Natural killer cell (primary cell): ENCODE measurements around the gene MYOM1. TPM values are rescaled to one million over a fixed set of nuclear protein-coding genes. Genes with fewer than 3 reads are reported as not detected.

Source experiments
- ATAC-seq, 3 donors: fragments of 150-1000 bp in 2 of 3; fragments of 200-7000 bp in 1 of 3; cut with Tn5 transposase; 1 replicate in 1 of 3; 2 replicates in 2 of 3; pipeline ENCODE4 v1.10.0; 2021; ENCODE audit warnings: mild to moderate bottlenecking in 2 of 3, moderate library complexity in 2 of 3
- DNase-seq, 2 donors: peaks; one replicate each; pipeline versions ENCODE4 v3.0.0 to v3.0.0-alpha.2; 2013 to 2021; ENCODE audit warnings: mixed read lengths in 1 of 2
- H3K27ac ChIP-seq: one replicate; pipeline ENCODE4 v1.5.1; 2013; ENCODE audit warnings: mild to moderate bottlenecking, low read length
- H3K27me3 ChIP-seq: one replicate; pipeline ENCODE4 v1.6.1; 2013; ENCODE audit warnings: low read length; ENCODE audit not compliant: control insufficient read depth, insufficient read depth
- H3K36me3 ChIP-seq: one replicate; pipeline ENCODE4 v1.6.1; 2013; ENCODE audit warnings: low read length; ENCODE audit not compliant: control insufficient read depth, insufficient read depth
- H3K4me1 ChIP-seq: one replicate; pipeline ENCODE4 v1.6.1; 2013; ENCODE audit warnings: low read length; ENCODE audit not compliant: control insufficient read depth, insufficient read depth
- H3K4me3 ChIP-seq: one replicate; pipeline ENCODE4 v1.5.1; 2013; ENCODE audit warnings: low read length
- H3K9me3 ChIP-seq: one replicate; pipeline ENCODE4 v1.6.1; 2013; ENCODE audit warnings: low read length; ENCODE audit not compliant: control insufficient read depth, insufficient read depth
- H3K27ac Mint-ChIP-seq, 2 donors: one replicate each; pipeline ENCODE4 v1.8.0; 2022; ENCODE audit warnings: mild to moderate bottlenecking in 2 of 2, mixed read lengths in 2 of 2, moderate library complexity in 1 of 2
- H3K27me3 Mint-ChIP-seq, 2 donors: one replicate each; pipeline ENCODE4 v1.8.0; 2022; ENCODE audit warnings: low read depth in 2 of 2, mixed read lengths in 2 of 2
- H3K36me3 Mint-ChIP-seq: one replicate; pipeline ENCODE4 v1.8.0; 2022; ENCODE audit warnings: mixed read lengths
- H3K4me1 Mint-ChIP-seq, 2 donors: one replicate each; pipeline ENCODE4 v1.8.0; 2022; ENCODE audit warnings: mixed read lengths in 2 of 2
- H3K4me3 Mint-ChIP-seq: one replicate; pipeline ENCODE4 v1.8.0; 2022; ENCODE audit warnings: mild to moderate bottlenecking, moderate library complexity, mixed read lengths
- H3K9me3 Mint-ChIP-seq, 2 donors: one replicate each; pipeline ENCODE4 v1.8.0; 2022; ENCODE audit warnings: mixed read lengths in 2 of 2
- CTCF ChIP-seq: fragments of 200-600 bp; IDR thresholded peaks from one replicate; pipeline ENCODE4 v1.8.0; 2022; ENCODE audit warnings: antibody characterized with exemption
- WGBS: methylation state at CpG from one replicate; pipeline ENCODE4 v1.1.7; 2013; ENCODE audit warnings: missing lambda C conversion rate; ENCODE audit not compliant: insufficient coverage; 5-methylcytosine and 5-hydroxymethylcytosine counted together
- intact Hi-C: fragments of 100-400 bp; cut with micrococcal nuclease; formaldehyde crosslinking; loops from one replicate; pipeline ENCODE4 v1.14.2; 2022
- total RNA-seq, 4 donors: library from RNA; stranded (reverse); fragments of 120-200 nt in 1 of 4; gene quantifications; one replicate each; pipeline versions ENCODE4 v1.2.3 to v1.2.4, GENCODE V29; 2013 to 2022

The MYOM1 gene
- total RNA-seq, 3 donors from 2014 or later (not counting 1 experiment from before 2014, with no cell fraction given), result 1.7 to 5.8 (median 3.0) TPM

- H3K4me3 ChIP-seq, result no peak overlapping the region
- H3K9me3 ChIP-seq, result no peaks in the 10 kb centered on the region
- H3K27ac ChIP-seq, result no peak overlapping the region
- no peaks in the 10 kb centered on the region for H3K36me3 Mint-ChIP-seq
- H3K36me3 ChIP-seq, result no peaks in the 10 kb centered on the region
- ATAC-seq, result no peak
- H3K27me3 ChIP-seq, result no peaks in the 10 kb centered on the region
- H3K4me1 ChIP-seq, result no peaks in the 10 kb centered on the region
- H3K27ac Mint-ChIP-seq, result no peak overlapping the region
- H3K4me3 Mint-ChIP-seq, result no peak overlapping the region
- intact Hi-C loops, result no loop called here
- no peaks in the 10 kb centered on the region for H3K9me3 Mint-ChIP-seq
- no peaks in the 10 kb centered on the region for H3K4me1 Mint-ChIP-seq
- 81% methylated on average over 1 of the region's 1 CpG for WGBS
- no peaks in the 10 kb centered on the region for H3K27me3 Mint-ChIP-seq
- TF ChIP-seq CTCF, result no peak
- no peak for DNase-seq
Observed at GRCh38 chr18:3233004-3233403, 13.2 kb upstream of the MYOM1 start.

GRCh38 chr18:3230401-3231334 is 10.9 kb upstream of the MYOM1 start:
- WGBS, result 97% methylated on average over 9 of the region's 9 CpGs
- no peak overlapping the region for H3K4me3 ChIP-seq
- Mint-ChIP-seq H3K27me3 (peaks cover 0 to 4% of the 10 kb centered on the region in 2 donors), H3K9me3 (no peaks in the 10 kb centered on the region), H3K4me3 (no peak overlapping the region), H3K27ac (no peak overlapping the region), H3K4me1 (peaks cover 0 to 9% of the 10 kb centered on the region in 2 donors), H3K36me3 (no peaks in the 10 kb centered on the region)
- no peaks in the 10 kb centered on the region for H3K9me3 ChIP-seq
- H3K27me3 ChIP-seq, result no peaks in the 10 kb centered on the region
- H3K4me1 ChIP-seq, result no peaks in the 10 kb centered on the region
- no peaks in the 10 kb centered on the region for H3K36me3 ChIP-seq
- DNase-seq, result no peak
- H3K27ac ChIP-seq, result no peak overlapping the region
- intact Hi-C loops, result no loop called here
- ATAC-seq, result no peak
- no peak for TF ChIP-seq CTCF

- Mint-ChIP-seq H3K4me1 (peaks cover 0 to 9% of the 10 kb centered on the region in 2 donors), H3K4me3 (no peak overlapping the region), H3K27me3 (peaks cover 0 to 4% of the 10 kb centered on the region in 2 donors), H3K27ac (peak overlapping the region in 1 of 2 donors; percentile 5), H3K9me3 (no peaks in the 10 kb centered on the region), H3K36me3 (no peaks in the 10 kb centered on the region)
- DNase-seq, result no peak
- 92% methylated on average over 6 of the region's 6 CpGs for whole genome bisulfite sequencing
- Histone ChIP-seq H3K36me3 (no peaks in the 10 kb centered on the region), H3K4me1 (no peaks in the 10 kb centered on the region), H3K9me3 (no peaks in the 10 kb centered on the region), H3K4me3 (no peak overlapping the region), H3K27ac (no peak overlapping the region), H3K27me3 (no peaks in the 10 kb centered on the region)
- no peak for ATAC-seq
- intact Hi-C loops, result no loop called here
- TF ChIP-seq CTCF, result no peak
Observed at GRCh38 chr18:3226048-3226447, 6.3 kb upstream of the MYOM1 start.
